MV-4-11 (cell line): Measurements from ENCODE around the gene LGALS16.
"Not testable (repeated sequence)": the region's sequence is repeated elsewhere in the genome, so short reads cannot be mapped to it uniquely, and the experiment has no call there.

Experiments used
- DNase-seq: peaks from one replicate; lab custom pipeline; 2025; lab: John Stamatoyannopoulos, UW

The LGALS16 gene

DNA sequence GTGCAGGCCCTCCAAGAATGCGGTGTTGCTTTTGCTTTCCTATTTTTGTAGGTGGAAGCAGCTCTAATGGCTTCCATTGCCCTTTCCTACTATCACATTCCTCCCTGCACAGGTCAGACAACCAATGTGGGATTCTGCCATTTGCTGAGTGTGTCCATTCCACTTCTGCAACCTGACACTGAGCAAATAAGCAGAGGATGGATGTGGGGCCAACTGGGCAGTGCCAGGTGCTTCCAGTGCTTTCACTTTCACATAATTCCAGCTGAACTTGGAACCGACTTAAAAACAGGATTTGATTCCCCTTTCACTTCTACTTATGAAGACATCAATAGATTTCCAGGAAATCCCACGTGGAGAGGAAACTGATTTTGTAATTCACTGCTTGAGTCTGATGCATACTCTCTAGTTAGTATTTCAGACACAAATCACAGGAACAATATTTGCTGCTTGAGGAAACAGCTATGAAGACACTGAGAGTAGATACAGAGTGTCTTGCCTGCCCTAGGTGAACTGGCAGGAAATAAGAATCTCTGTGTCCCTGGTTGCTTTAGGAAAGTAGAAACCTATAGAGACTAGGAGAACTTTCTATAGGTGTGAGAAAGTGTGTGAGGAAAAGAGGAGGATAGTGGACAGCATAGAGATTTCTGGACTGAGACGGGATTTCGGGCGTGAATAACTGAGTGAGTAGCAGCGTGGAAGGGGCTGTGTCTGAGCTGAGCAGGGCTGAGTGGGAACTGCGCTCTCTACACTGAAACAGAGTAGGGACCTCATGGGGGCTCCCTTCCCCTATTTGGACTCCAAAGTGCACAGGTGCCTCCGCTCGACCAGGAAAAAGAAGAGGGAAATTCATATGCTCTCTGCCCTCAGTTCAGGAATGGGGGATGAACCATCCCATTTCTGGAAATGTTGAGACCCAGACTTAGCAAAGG, 22.5 kb downstream of the LGALS16 start:
- DNase-seq, result peak; percentile 56

DNA sequence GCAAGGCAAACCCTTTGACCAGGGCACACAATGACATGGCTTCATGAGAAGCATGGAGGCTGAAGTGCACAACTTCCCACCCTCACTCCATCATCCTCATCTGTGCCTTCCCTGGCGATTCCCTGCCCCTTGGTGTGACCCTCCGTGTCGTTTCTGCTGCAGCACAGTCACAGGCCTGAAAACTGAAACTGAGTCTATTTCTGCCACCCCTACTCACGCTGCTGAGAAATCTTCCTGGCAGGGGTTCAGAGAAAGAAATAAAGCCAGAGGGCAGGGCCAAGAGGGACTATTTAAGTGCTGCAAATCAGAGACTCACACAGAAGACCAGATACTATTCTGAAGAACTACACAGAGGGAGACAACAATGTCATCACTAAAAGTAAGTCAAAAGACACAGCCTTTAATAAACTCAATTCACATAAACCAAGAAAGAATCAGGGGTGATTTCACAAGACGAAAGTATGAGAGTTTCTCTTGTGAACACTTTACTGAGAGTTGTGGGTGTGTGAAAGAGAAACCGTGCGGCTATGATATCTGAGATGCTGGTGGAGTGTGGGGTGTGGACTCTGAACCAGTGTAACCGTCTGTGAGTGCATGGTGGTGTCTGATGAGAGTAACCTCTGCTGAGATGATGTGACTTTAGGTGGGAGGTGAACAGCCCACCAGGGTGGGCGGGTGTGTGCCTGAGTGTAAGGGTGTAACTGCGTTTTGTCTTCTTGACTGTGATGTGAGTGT, 23.5 kb downstream of the LGALS16 start:
- no peak for DNase-seq

DNA sequence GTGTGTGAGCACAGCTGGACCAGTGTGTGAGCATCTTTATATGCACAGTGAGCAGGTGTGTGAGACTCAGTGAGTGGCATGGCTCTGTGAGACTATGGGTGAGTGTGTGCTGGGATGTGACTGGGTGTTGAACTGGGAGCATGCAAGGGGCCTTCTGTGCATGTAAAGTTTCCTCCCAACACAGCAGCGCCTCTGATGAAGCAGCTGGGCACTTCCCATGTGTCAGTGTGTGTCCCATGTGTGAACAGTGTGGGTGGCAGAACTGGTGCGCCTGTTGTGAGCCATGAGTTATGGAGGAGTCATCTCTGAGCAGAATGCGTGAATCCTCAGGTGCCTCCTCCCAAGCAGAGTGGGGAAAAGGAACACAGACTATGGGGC, 24.1 kb downstream of the LGALS16 start:
- DNase-seq, result no peak

DNA sequence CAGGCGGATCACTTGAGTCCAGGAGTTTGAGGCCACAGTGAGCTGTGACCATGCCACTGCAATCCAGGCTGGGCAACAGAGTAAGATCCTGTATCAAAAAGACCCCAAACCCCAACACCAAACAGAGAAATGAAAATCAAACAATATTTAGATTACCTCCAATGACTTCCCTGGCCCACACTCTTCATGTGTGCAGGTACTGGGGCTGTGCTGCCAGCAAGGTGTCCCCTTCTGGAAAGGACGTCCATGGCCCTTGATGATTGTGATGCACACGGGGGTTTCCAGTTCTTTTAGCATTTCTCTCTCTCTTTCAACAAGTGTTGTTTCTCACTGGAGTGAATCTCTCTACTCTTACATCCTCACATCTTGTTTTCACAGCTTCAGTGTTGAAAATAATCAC, 24.9 kb downstream of the LGALS16 start:
- no peak for DNase-seq

DNA sequence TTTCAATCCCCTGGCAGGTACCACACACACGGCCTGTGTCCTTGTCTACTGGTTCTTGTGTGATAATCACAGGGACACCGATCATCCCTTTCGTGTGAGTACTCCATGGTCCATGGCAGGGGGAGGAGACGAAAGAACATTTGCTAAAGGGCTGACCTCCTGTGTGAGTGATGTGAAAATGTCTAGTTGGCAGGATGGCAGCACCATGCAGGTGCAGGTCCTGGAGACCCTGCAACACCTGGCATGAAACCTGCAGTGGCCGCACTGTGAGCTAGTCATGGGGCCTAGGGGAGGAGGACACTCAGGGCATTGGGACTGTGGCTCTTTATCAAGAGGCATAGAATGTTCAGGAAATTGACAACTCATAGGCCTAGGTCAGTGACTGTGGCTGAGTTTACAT, 25.7 kb downstream of the LGALS16 start:
- no peak for DNase-seq

DNA sequence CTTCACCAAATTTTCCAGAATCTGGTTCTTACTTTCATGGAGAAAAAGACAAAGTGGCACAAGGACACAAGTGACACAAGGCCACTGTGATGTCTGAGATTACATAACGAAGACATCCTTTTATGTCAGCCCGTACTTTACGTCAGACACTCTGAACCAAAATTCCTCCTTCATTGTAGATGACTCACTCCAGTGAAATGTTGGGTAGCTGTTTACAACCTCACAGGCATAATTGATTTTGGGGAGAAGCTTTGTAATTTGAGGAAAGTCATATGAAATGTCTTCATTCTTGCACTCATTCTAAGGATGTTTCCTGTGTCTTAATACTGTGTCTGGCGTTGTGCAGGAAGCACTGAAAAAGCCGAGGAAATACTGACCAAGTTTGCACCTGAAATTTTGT, 28.6 kb downstream of the LGALS16 start:
- DNase-seq, result no peak

DNA sequence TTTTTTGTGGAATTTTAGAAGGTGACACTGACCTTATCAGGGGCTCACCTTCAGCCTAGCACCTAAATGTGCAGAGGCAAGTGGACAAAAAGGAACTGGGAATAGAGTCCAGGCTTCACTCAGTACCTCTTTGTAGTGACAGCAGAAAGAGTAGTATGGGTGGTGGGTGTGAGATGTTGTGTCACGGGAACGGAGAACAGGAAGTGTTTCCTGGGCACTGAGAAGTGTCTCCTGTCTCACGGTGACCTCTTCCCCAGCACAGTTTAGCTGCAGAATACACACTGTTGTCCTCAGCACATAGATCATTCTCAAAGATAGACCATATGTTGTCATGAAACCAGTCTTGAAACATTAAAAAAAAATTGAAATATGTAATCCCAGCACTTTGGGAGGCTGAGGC, 31.0 kb downstream of the LGALS16 start:
- no peak for DNase-seq

DNA sequence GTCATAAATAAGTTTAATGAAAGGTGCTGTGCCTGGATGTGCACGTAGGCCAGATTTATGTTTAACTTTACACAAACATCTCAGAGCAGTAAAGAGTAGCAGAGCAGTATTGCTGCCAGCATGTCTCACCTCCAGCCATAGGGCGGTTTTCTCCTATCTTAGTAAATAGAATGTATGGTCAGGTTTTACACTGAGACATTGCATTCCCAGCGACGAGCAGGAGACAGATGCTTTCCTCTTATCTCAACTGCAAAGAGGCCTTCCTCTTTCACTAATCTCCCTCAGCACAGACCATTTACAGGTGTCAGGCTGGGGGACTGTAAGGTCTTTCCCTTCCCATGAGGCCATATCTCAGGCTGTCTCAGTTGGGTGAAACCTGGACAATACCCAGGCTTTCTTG, 32.9 kb downstream of the LGALS16 start:
- DNase-seq, result not testable (repeated sequence)

DNA sequence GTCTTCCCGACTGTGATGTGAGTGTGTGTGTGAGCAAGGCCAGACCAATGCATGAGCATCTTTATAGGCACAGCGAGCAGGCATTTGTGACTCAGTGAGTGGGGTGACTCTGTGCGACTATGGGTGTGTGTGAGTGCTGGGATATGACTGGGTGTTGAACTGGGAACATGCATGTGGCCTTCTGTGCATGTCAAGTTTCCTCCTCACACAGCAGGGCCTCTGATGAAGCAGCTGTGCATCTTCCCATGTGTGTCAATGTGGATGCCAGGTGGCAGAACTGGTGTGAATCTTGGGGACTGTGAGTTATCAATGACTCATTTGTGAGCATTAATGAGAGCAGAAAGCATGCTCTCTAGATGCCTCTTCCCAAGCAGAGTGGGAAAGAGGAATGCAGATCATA, 36.5 kb downstream of the LGALS16 start:
- peak; percentile 66 for DNase-seq

DNA sequence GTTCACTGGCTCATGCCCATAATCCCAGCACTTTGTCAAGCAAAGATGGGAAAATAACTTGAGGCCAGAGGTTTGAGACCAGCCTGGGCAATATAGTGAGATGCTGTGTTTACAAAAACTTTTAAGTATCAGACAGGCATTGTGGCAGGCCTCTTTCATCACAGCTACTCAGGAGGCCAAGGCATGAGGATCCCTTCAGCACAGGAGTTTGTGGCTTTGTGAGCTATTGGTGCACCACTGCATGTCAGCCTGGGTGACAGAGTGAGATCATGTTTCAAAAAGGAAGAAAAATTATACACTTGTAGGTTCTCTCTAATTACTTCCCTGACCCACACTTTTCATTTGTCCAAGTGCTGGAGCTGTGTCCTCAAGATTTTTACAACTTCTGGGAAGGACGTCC, 37.1 kb downstream of the LGALS16 start:
- peak; percentile 85 for DNase-seq

DNA sequence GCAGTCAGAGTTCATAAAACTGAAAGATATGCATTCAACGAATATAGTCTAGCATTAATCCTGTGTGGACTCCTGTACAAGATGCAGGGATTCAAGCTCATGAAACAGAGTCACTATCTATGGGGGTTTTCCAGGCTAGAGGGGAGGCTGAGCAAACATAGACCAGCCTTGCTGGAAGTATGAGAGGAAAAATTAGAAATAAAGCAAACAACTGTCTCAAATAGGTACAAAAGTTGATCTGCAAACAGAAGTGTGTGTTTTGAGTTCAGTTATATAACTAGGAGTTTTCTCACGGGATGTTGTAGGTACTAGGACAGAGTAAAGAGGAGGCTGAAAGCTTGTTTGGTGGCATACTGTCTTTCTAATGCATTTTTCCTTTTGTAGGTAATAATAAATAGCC, 40.0 kb downstream of the LGALS16 start:
- DNase-seq, result no peak

DNA sequence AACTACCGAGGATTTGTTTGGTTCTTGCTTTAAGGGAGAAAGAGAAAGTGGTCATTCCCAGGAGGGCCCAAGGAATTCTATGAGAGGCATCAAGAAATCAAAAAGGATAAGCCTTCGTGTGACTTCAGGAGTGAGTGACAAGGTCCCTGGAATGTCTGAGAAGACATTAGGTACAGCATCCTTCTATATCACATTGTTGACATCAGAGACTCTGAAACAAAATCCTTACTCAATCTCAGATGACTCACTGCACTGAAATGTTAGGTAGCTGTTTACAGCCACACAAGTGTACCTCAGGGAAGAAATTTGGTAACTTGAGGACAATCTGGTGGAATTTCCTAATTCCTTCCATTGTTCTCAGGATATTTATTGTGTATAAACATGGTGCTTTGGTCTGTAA, 40.7 kb downstream of the LGALS16 start:
- no peak for DNase-seq

DNA sequence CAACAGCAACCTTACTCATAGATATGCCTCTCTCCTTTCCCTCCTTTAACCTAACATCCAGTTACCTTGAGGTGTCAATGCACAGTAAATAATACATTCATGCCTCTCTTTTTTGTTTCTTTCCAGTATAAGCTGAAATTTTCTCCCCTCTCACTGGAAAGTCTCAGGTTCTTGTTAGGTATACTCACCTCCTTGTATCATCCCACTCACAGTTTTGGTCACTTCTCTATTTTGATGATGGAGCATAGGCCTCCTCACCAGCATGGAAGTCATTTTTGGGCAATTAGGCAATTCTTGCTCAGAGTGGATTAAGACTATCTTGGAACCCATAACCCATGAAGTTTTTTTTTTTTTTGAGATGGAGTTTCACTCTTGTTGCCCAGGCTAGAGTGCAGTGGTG, 42.8 kb downstream of the LGALS16 start:
- DNase-seq, result no peak

DNA sequence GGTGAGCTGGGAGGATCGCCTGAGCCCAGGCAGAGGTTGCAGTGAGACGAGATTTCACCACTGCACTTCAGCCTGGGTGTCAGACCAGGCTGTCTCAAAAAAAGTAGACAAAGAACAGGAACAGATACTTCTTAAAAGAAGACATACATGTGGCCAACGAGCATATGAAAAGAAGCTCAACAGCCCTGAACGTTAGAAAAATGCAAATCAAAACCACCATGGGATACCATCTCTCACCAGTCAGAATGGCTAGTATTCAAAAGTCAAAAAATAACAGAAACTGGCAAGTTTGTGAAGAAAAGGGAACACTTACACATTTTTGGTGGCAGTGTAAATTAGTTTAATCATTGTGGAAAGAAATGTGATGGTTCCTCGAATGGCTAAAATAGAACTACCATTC, 45.6 kb downstream of the LGALS16 start:
- no peak for DNase-seq

DNA sequence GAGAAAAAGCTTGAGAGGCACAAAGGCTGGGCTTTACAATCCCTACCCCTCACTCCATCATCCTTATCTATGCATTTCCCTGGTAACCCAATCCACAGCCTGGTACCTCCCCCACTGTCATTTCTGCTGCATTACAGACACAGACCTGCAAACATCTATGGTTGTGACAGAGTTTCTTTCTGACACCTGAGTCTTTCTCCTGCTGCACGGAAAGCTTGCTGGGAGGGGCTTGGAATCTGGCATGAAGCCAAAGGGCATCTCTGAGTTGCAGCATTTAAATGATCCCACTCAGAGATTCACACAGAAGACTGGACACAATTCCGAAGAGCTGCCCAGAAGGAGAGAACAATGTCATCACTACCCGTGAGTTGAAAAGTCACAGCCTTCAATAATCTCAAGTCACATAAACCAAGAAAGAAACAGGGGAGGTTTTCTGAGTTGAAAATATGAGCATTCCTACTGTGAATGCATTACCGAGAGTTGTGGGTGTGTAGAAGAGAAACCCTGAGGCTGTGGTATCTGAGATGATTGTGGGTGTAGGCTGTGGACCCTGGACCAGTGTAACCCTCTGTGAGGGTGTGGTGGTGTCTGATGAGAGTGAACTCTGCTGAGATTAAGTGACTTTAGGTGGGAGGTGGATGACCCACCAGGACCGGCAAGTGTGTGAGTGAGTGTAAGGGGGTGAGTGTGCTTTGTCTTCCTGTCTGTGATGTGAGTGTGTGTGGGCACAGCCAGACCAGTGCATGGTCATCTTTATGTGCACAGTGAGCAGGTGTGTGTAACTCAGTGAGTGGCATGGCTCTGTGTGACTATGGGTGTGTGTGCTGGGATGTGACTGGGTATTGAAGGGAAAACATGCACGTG, 48.7 kb downstream of the LGALS16 start, which contains the start of gene LGALS14:
TSS of gene LGALS14 (plus strand) at position 301 of the 864 bp plus-strand sequence. CDS start at position 349, 48 bp downstream.
- DNase-seq, result no peak

DNA sequence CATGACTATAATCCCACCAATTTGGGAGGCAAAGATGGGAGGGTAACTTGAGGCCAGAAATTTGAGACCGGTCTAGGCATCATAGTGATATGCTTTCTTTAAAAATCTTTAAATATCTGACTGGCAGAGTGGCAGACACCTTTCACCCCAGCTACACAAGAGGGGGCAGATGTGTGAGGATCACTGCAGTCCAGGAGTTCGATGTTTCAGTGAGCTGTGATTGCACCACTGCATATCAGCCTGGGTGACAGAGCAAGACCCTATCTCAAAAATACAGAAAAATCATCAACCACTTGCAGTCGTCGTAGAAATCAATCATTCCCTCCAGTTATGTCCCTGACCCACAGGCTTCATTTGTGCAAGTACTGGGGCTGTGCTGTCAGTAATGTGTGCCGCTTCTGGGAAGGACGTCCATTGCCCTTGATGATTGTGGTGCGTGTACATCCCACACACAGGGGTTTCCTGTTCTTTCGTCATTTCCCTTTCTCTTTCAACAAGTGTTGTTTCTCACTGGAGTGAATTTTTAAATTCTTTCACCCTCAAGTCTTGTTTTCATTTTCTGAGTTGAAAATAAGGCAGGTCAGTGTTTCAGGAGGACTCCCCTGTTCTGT, 50.0 kb downstream of the LGALS16 start:
- DNase-seq, result peak; percentile 44

DNA sequence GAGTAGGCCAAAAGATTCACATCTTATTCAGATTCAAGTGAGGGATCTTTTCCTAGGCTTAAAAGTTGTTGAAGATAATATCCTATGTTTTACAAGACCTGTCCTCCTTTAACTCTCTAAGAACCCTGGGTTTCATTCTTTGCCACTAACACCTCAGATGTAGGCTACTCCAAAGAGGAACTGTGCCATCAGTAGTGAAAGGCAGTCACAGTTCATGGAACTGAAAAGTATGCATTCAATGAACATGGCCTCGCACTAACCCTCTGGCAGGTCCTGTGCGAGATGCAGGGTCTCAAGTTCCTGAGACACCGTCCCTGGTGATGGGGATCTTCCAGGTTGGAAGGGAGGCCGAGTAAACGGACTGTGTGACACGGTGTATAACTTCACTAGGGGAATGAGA, 52.9 kb downstream of the LGALS16 start:
- DNase-seq, result no peak

DNA sequence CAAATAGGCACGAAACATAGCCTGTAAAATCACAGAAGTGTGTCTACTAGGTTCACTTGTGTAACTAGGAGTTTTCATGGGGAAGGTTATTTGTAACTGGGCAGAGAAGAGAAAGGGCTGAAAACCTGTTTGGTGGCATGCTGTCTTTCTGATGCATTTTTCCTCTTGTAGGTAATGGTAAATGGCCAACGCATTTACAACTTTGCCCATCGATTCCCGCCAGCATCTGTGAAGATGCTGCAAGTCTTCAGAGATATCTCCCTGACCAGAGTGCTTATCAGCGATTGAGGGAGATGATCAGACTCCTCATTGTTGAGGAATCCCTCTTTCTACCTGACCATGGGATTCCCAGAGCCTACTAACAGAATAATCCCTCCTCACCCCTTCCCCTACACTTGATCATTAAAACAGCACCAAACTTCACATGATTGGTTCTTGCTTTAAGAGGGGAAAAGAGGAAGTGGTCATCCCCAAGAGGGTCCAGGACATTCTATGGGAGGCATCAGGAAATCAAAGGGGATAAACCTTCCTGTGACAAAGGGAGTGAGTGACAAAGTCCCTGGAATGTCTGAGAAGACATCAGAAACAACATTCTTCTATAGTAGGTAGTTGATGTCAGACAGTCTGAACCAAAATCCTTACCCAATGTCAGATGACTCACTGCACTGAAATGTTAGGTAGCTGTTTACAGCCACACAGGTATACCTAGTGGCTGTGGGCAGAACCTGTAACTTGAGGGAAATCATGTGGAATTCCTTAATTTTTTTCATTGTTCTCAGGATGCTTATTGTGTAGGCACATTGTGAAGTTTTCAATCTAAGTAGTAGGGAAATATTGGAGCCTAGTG, 53.5 kb downstream of the LGALS16 start:
- DNase-seq, result no peak
